Mesenchymal stem cell (in vitro differentiated cells and primary cell): ENCODE measurements around the gene JAG2.

ENCODE experiments used
- DNase-seq: peaks from one replicate; pipeline ENCODE4 v3.0.0-alpha.2; 2013
- H2AFZ ChIP-seq: one replicate; pipeline ENCODE4 v1.6.1; 2013; ENCODE audit warnings: low read depth, mild to moderate bottlenecking, control low read depth, inconsistent platforms, low read length, moderate library complexity
- H2AK5ac ChIP-seq: 2 replicates; pipeline ENCODE4 v1.6.1; 2013; ENCODE audit warnings: low read length, moderate library complexity, mild to moderate bottlenecking, inconsistent platforms; ENCODE audit not compliant: severe bottlenecking
- H2BK120ac ChIP-seq: one replicate; pipeline ENCODE4 v1.6.1; 2013; ENCODE audit warnings: low read depth, mild to moderate bottlenecking, inconsistent platforms, low read length, moderate library complexity
- H2BK12ac ChIP-seq, 2 experiments: one replicate each; pipeline ENCODE4 v1.6.1; 2013; ENCODE audit warnings: inconsistent platforms in 2 of 2, low read length in 2 of 2, mild to moderate bottlenecking in 2 of 2, moderate library complexity in 2 of 2, control low read depth in 1 of 2
- H2BK15ac ChIP-seq: one replicate; pipeline ENCODE4 v1.6.1; 2013; ENCODE audit warnings: mild to moderate bottlenecking, low read depth, inconsistent platforms; ENCODE audit not compliant: poor library complexity, severe bottlenecking
- H2BK5ac ChIP-seq: 2 replicates; pipeline ENCODE4 v1.6.1; 2013; ENCODE audit warnings: low read depth, mild to moderate bottlenecking, low read length, control low read depth, inconsistent platforms; ENCODE audit not compliant: poor library complexity, severe bottlenecking
- H3K14ac ChIP-seq, 2 experiments: one replicate each; pipeline ENCODE4 v1.6.1; 2013; ENCODE audit warnings: inconsistent platforms in 2 of 2, low read length in 2 of 2, control low read depth in 1 of 2, mild to moderate bottlenecking in 1 of 2, moderate library complexity in 1 of 2
- H3K18ac ChIP-seq, 2 experiments: one replicate each; pipeline ENCODE4 v1.6.1; 2013; ENCODE audit warnings: inconsistent platforms in 2 of 2, low read length in 2 of 2, control low read depth in 1 of 2, low read depth in 1 of 2, mild to moderate bottlenecking in 1 of 2
- H3K23ac ChIP-seq, 2 experiments: one replicate each; pipeline ENCODE4 v1.6.1; 2013; ENCODE audit warnings: inconsistent platforms in 2 of 2, low read length in 2 of 2, mild to moderate bottlenecking in 2 of 2, moderate library complexity in 2 of 2, control low read depth in 1 of 2
- H3K27ac ChIP-seq: 2 replicates; pipeline ENCODE4 v1.5.1; 2013; ENCODE audit warnings: mild to moderate bottlenecking, moderate library complexity, low read length, control low read depth, inconsistent platforms; ENCODE audit not compliant: poor library complexity, severe bottlenecking
- H3K27me3 ChIP-seq, 2 experiments: 2 replicates each; pipeline versions ENCODE4 v1.6.1 to v1.7.0; 2013; ENCODE audit warnings: low read length in 2 of 2, mild to moderate bottlenecking in 2 of 2, moderate library complexity in 2 of 2, control low read depth in 1 of 2, inconsistent platforms in 1 of 2; ENCODE audit not compliant: control insufficient read depth in 1 of 2, insufficient read depth in 1 of 2
- H3K36me3 ChIP-seq, 2 experiments: 2 replicates each; pipeline versions ENCODE4 v1.6.1 to v1.7.0; 2013; ENCODE audit warnings: low read length in 2 of 2, control low read depth in 1 of 2, inconsistent platforms in 1 of 2, low read depth in 1 of 2, mild to moderate bottlenecking in 1 of 2; ENCODE audit not compliant: insufficient read depth in 2 of 2, control insufficient read depth in 1 of 2
- H3K4ac ChIP-seq, 2 experiments: one replicate each; pipeline ENCODE4 v1.6.1; 2013; ENCODE audit warnings: inconsistent platforms in 2 of 2, low read length in 2 of 2, mild to moderate bottlenecking in 2 of 2, moderate library complexity in 2 of 2, control low read depth in 1 of 2, low read depth in 1 of 2
- H3K4me1 ChIP-seq: 2 replicates; pipeline ENCODE4 v1.6.1; 2013; ENCODE audit warnings: low read depth, low read length, control low read depth; ENCODE audit not compliant: control insufficient read depth, insufficient read depth
- H3K4me2 ChIP-seq: 2 replicates; pipeline ENCODE4 v1.6.1; 2013; ENCODE audit warnings: low read length, mild to moderate bottlenecking, inconsistent platforms; ENCODE audit not compliant: poor library complexity, severe bottlenecking
- H3K4me3 ChIP-seq, 2 experiments: 2 replicates each; pipeline versions ENCODE4 v1.5.1 to v1.7.0; 2013; ENCODE audit warnings: low read length in 2 of 2, mild to moderate bottlenecking in 2 of 2, control low read depth in 1 of 2, low read depth in 1 of 2; ENCODE audit not compliant: insufficient read depth in 1 of 2
- H3K79me1 ChIP-seq: replicated peaks from 2 replicates; pipeline ENCODE4 v1.6.1; 2013; ENCODE audit warnings: mild to moderate bottlenecking, control low read depth, low read length, inconsistent platforms; ENCODE audit not compliant: poor library complexity, severe bottlenecking
- H3K9ac ChIP-seq: 2 replicates; pipeline ENCODE4 v1.7.0; 2013; ENCODE audit warnings: mild to moderate bottlenecking, low read length, moderate library complexity
- H3K9me3 ChIP-seq: 2 replicates; pipeline ENCODE4 v1.7.0; 2013; ENCODE audit warnings: mild to moderate bottlenecking, low read length; ENCODE audit not compliant: control insufficient read depth
- H4K8ac ChIP-seq: one replicate; pipeline ENCODE4 v1.6.1; 2013; ENCODE audit warnings: inconsistent platforms, mild to moderate bottlenecking, low read length, moderate library complexity
- H4K91ac ChIP-seq: one replicate; pipeline ENCODE4 v1.6.1; 2013; ENCODE audit warnings: mild to moderate bottlenecking, low read length, inconsistent platforms
- WGBS: methylation state at CpG from one replicate; pipeline ENCODE4 v1.1.7; 2013; ENCODE audit warnings: mixed read lengths; 5-methylcytosine and 5-hydroxymethylcytosine counted together

The JAG2 gene

GRCh38 chr14:105192866-105193731, 24.5 kb upstream of the JAG2 start:
- Histone ChIP-seq H3K9ac (no peak overlapping the region), H2AFZ (no peak overlapping the region), H3K4me1 (peaks cover 25% of the 10 kb centered on the region), H2BK5ac (no peak overlapping the region), H3K14ac (no peak overlapping the region), H2BK12ac (no peak overlapping the region), H3K18ac (no peak overlapping the region), H4K8ac (no peak overlapping the region), H3K4me3 (peak overlapping the region in 1 of 2 experiments; percentile 24), H2BK15ac (no peak overlapping the region), H4K91ac (no peak overlapping the region), H3K36me3 (no peaks in the 10 kb centered on the region), H3K79me1 (no peaks in the 10 kb centered on the region), H3K9me3 (peaks cover 5% of the 10 kb centered on the region), H2AK5ac (no peak overlapping the region), H3K4me2 (no peak overlapping the region), H3K27me3 (peaks cover 45 to 77% of the 10 kb centered on the region in 2 experiments), H3K23ac (no peak overlapping the region), H2BK120ac (no peak overlapping the region), H3K27ac (no peak overlapping the region), H3K4ac (no peak overlapping the region)
- WGBS: 81% methylated on average over 28 of the region's 29 CpGs
- no peak for DNase-seq

GRCh38 chr14:105187935-105188524, 19.5 kb upstream of the JAG2 start:
- no peak overlapping the region for H2AK5ac ChIP-seq
- H3K27me3 ChIP-seq: peaks cover 18 to 48% of the 10 kb centered on the region in 2 experiments
- H3K14ac ChIP-seq: no peak overlapping the region
- H3K18ac ChIP-seq: no peak overlapping the region
- H3K79me1 ChIP-seq: no peaks in the 10 kb centered on the region
- H2BK15ac ChIP-seq: no peak overlapping the region
- no peak overlapping the region for H4K8ac ChIP-seq
- no peak overlapping the region for H2BK12ac ChIP-seq
- no peak overlapping the region for H2BK120ac ChIP-seq
- no peak overlapping the region for H3K4ac ChIP-seq
- peak overlapping the region in 1 of 2 experiments; percentile 26 for H3K4me3 ChIP-seq
- no peaks in the 10 kb centered on the region for H3K36me3 ChIP-seq
- no peak overlapping the region for H3K9ac ChIP-seq
- H2BK5ac ChIP-seq: no peak overlapping the region
- no peak overlapping the region for H3K27ac ChIP-seq
- peaks cover 10% of the 10 kb centered on the region for H3K9me3 ChIP-seq
- H3K4me2 ChIP-seq: no peak overlapping the region
- H3K4me1 ChIP-seq: peaks cover 2% of the 10 kb centered on the region
- no peak overlapping the region for H4K91ac ChIP-seq
- no peak overlapping the region for H2AFZ ChIP-seq
- DNase-seq: no peak
- 73% methylated on average over 14 of the region's 14 CpGs for WGBS
- no peak overlapping the region for H3K23ac ChIP-seq

GRCh38 chr14:105187116-105187515, 18.5 kb upstream of the JAG2 start:
- no peak overlapping the region for H3K4ac ChIP-seq
- H3K79me1 ChIP-seq: no peaks in the 10 kb centered on the region
- H2BK15ac ChIP-seq: no peak overlapping the region
- no peaks in the 10 kb centered on the region for H3K36me3 ChIP-seq
- no peak overlapping the region for H2BK120ac ChIP-seq
- no peak for DNase-seq
- H2AFZ ChIP-seq: no peak overlapping the region
- no peak overlapping the region for H3K4me3 ChIP-seq
- 90% methylated on average over 4 of the region's 4 CpGs for WGBS
- no peak overlapping the region for H2BK12ac ChIP-seq
- H3K18ac ChIP-seq: no peak overlapping the region
- peaks cover 1% of the 10 kb centered on the region for H3K4me1 ChIP-seq
- no peak overlapping the region for H4K8ac ChIP-seq
- H2BK5ac ChIP-seq: no peak overlapping the region
- H3K4me2 ChIP-seq: no peak overlapping the region
- no peak overlapping the region for H3K27ac ChIP-seq
- no peak overlapping the region for H2AK5ac ChIP-seq
- no peak overlapping the region for H4K91ac ChIP-seq
- no peak overlapping the region for H3K23ac ChIP-seq
- no peak overlapping the region for H3K9ac ChIP-seq
- peaks cover 20 to 57% of the 10 kb centered on the region in 2 experiments for H3K27me3 ChIP-seq
- no peak overlapping the region for H3K14ac ChIP-seq
- H3K9me3 ChIP-seq: peaks cover 10% of the 10 kb centered on the region

- H3K36me3 ChIP-seq: no peaks in the 10 kb centered on the region
- peaks cover 10% of the 10 kb centered on the region for H3K9me3 ChIP-seq
- 72% methylated on average over 4 of the region's 4 CpGs for WGBS
- no peak overlapping the region for H2BK12ac ChIP-seq
- H3K4ac ChIP-seq: no peak overlapping the region
- no peak overlapping the region for H2AK5ac ChIP-seq
- H4K8ac ChIP-seq: no peak overlapping the region
- H3K4me2 ChIP-seq: no peak overlapping the region
- H3K4me3 ChIP-seq: no peak overlapping the region
- H3K23ac ChIP-seq: no peak overlapping the region
- H3K18ac ChIP-seq: no peak overlapping the region
- no peak overlapping the region for H3K9ac ChIP-seq
- no peak overlapping the region for H4K91ac ChIP-seq
- H2BK15ac ChIP-seq: no peak overlapping the region
- no peak overlapping the region for H2AFZ ChIP-seq
- H3K79me1 ChIP-seq: no peaks in the 10 kb centered on the region
- H3K27me3 ChIP-seq: peaks cover 26 to 57% of the 10 kb centered on the region in 2 experiments
- no peak overlapping the region for H3K27ac ChIP-seq
- no peak overlapping the region for H2BK120ac ChIP-seq
- H3K14ac ChIP-seq: no peak overlapping the region
- DNase-seq: no peak
- H3K4me1 ChIP-seq: peaks cover 7% of the 10 kb centered on the region
- no peak overlapping the region for H2BK5ac ChIP-seq
These were observed 17.4 kb upstream of the JAG2 start for GRCh38 chr14:105185973-105186372.
